Tibial nerve (tissue), 4 donors: Measurements from ENCODE around the gene MORN1. TPM values are rescaled to one million over a fixed set of nuclear protein-coding genes. Genes with fewer than 3 reads are reported as not detected.

Source experiments
- DNase-seq, 2 donors: peaks; one replicate each; pipeline ENCODE4 v3.0.0-alpha.2; 2019; ENCODE audit warnings: low spot score in 2 of 2
- H3K27ac ChIP-seq, 4 donors: fragments of 200-600 bp; sonication (generic) in 3 of 4; one replicate each; pipeline ENCODE4 v1.5.1; 2017 to 2019; ENCODE audit warnings: mild to moderate bottlenecking in 1 of 4
- H3K27me3 ChIP-seq, 2 donors: fragments of 200-600 bp; sonication (generic) in 1 of 2; one replicate each; pipeline versions ENCODE4 v1.5.1 to v1.6.0; 2017 to 2019
- H3K36me3 ChIP-seq, 3 donors: fragments of 200-600 bp; sonication (generic); one replicate each; pipeline ENCODE4 v1.5.1; 2018 to 2019
- H3K4me1 ChIP-seq, 4 donors: fragments of 200-600 bp; sonication (generic) in 3 of 4; one replicate each; pipeline ENCODE4 v1.5.1; 2017 to 2019
- H3K4me3 ChIP-seq, 4 donors: fragments of 200-600 bp; sonication (generic) in 3 of 4; one replicate each; pipeline ENCODE4 v1.5.1; 2017 to 2019; ENCODE audit warnings: mild to moderate bottlenecking in 1 of 4, moderate library complexity in 1 of 4
- H3K9me3 ChIP-seq, 4 donors: fragments of 200-600 bp; sonication (generic) in 3 of 4; one replicate each; pipeline ENCODE4 v1.5.1; 2017 to 2019
- EP300 ChIP-seq, 2 donors: sonication (generic); formaldehyde crosslinking; IDR thresholded peaks; one replicate each; pipeline ENCODE4 v1.6.1; 2017; ENCODE audit warnings: antibody characterized with exemption in 2 of 2, mild to moderate bottlenecking in 1 of 2
- POLR2A ChIP-seq, 2 donors: fragments of 450-650 bp; IDR thresholded peaks; one replicate each; pipeline ENCODE4 v1.6.1; 2017; ENCODE audit warnings: antibody characterized with exemption in 2 of 2, mild to moderate bottlenecking in 2 of 2, moderate library complexity in 2 of 2
- WGBS, 2 donors: methylation state at CpG; one replicate each; pipeline ENCODE4 v1.1.5; 2018; 5-methylcytosine and 5-hydroxymethylcytosine counted together
- total RNA-seq, 4 donors: library from RNA; depleted of rRNA; stranded (reverse); fragments of >200 nt; gene quantifications; one replicate each; pipeline ENCODE4 v1.1.0, GENCODE V29; 2016
- TF ChIP-seq, protein P1 (sequence below), 5 experiments: fragments of 200-600 bp in 3 of 5; fragments of 450-650 bp in 2 of 5; sonication (generic) in 3 of 5; IDR thresholded peaks; one replicate each; pipeline ENCODE4 v1.5.1; 2016 to 2019; ENCODE audit warnings: antibody characterized with exemption in 5 of 5, mild to moderate bottlenecking in 3 of 5, moderate library complexity in 2 of 5

Gene MORN1
- total RNA-seq, 4 donors from 2014 or later: 8.7 to 21.9 (median 16.1) TPM

DNA sequence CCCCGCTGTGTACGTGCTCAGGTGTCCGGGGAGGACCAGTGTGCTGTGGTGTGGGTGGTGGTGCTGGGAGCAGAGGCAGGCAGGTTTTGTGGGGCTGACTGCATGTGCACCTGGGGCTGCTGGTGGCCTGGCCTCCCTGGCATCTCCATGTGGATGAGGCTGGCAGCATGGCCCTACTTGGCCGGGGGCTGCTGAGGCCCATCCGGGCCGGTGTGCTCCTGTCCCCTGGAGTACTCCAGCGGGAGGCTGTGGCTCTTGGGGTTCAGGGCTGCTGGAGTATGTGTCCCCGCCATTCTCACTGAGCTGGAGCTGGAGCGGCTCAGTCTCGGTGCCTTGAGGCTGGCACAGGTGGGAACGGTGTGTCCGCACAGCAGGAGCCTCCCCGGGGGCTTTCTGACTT is 41.8 kb upstream of the MORN1 start:
- TF ChIP-seq EP300 (IDR thresholded peaks at IDR 0.05) (no peak), POLR2A (IDR thresholded peaks at IDR 0.05) (no peak)
- TF ChIP-seq, protein P1, sequence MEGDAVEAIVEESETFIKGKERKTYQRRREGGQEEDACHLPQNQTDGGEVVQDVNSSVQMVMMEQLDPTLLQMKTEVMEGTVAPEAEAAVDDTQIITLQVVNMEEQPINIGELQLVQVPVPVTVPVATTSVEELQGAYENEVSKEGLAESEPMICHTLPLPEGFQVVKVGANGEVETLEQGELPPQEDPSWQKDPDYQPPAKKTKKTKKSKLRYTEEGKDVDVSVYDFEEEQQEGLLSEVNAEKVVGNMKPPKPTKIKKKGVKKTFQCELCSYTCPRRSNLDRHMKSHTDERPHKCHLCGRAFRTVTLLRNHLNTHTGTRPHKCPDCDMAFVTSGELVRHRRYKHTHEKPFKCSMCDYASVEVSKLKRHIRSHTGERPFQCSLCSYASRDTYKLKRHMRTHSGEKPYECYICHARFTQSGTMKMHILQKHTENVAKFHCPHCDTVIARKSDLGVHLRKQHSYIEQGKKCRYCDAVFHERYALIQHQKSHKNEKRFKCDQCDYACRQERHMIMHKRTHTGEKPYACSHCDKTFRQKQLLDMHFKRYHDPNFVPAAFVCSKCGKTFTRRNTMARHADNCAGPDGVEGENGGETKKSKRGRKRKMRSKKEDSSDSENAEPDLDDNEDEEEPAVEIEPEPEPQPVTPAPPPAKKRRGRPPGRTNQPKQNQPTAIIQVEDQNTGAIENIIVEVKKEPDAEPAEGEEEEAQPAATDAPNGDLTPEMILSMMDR (IDR thresholded peaks at IDR 0.05): no peak
- Histone ChIP-seq H3K36me3 (no peaks in the 10 kb centered on the region), H3K9me3 (peaks cover 0 to 12% (median 0%) of the 10 kb centered on the region in 4 donors), H3K4me1 (no peaks in the 10 kb centered on the region), H3K4me3 (no peak overlapping the region), H3K27ac (no peak overlapping the region), H3K27me3 (peaks cover 0 to 83% of the 10 kb centered on the region in 2 donors)
- 63 to 76% methylated on average over 12 to 13 of the region's 13 CpGs for WGBS, 2 donors
- no peak for DNase-seq

- H3K4me3 ChIP-seq: no peak overlapping the region
- DNase-seq: no peak
- 2 to 15% methylated on average over 4 to 12 of the region's 16 CpGs for WGBS, 2 donors
- H3K27ac ChIP-seq: no peak overlapping the region
- peaks cover 0 to 12% (median 0%) of the 10 kb centered on the region in 4 donors for H3K9me3 ChIP-seq
- no peaks in the 10 kb centered on the region for H3K4me1 ChIP-seq
- no peaks in the 10 kb centered on the region for H3K36me3 ChIP-seq
- TF ChIP-seq POLR2A (IDR thresholded peaks at IDR 0.05): no peak
- TF ChIP-seq, protein P1 (IDR thresholded peaks at IDR 0.05): no peak
- no peak for TF ChIP-seq EP300 (IDR thresholded peaks at IDR 0.05)
- H3K27me3 ChIP-seq: peaks cover 0 to 89% of the 10 kb centered on the region in 2 donors
These were observed 41.1 kb upstream of the MORN1 start for GRCh38 chr1:2432441-2432844.

DNA sequence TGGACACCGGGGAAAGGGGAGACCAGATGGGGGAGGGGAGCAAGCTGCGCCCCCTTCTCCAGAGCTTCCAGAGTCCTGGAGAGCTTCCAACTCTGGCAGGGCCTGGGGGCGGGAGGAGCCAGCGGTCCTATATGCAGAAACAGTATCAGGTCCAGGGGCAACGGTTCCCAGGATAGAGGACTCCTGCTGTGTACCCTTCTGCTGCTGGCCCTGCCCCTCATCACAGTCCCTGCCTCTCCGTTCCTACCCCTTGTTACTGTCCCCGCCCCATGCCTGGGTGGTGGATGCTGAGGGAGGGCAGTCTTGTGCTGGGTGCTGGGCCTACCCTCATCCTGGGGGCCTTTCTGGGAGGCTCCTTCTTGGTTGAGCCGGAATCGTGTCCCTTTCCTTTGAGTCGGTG is 40.2 kb upstream of the MORN1 start:
- H3K9me3 ChIP-seq: peaks cover 0 to 12% (median 0%) of the 10 kb centered on the region in 4 donors
- no peak overlapping the region for H3K4me3 ChIP-seq
- no peak overlapping the region for H3K27ac ChIP-seq
- WGBS, 2 donors: 52 to 57% methylated on average over 7 to 9 of the region's 10 CpGs
- TF ChIP-seq EP300 (IDR thresholded peaks at IDR 0.05) (no peak), POLR2A (IDR thresholded peaks at IDR 0.05) (no peak)
- TF ChIP-seq, protein P1 (IDR thresholded peaks at IDR 0.05): no peak
- H3K36me3 ChIP-seq: no peaks in the 10 kb centered on the region
- peaks cover 0 to 89% of the 10 kb centered on the region in 2 donors for H3K27me3 ChIP-seq
- H3K4me1 ChIP-seq: no peaks in the 10 kb centered on the region
- no peak for DNase-seq

DNA sequence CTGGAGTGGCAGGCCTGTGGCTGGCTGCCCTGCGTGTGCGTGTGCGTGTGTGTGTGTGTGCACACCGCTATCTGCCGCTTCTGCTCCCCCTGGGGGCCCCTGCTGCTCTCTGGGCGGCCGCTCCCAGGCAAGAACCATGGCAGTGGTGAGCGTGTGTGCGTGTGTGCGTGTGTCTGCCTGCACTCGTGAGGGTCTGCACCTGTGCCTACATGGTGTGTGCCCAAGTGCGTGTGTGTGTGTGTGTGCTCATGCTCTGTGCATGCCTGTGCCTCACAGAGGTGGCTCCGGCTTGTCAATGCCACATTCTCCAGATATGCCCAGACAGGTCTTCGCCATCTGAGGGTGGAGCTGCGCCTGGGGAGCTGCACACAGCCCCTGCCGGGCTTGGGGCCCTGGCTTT is 39.7 kb upstream of the MORN1 start:
- Histone ChIP-seq H3K4me3 (no peak overlapping the region), H3K27me3 (peaks cover 0 to 92% of the 10 kb centered on the region in 2 donors), H3K9me3 (peaks cover 0 to 12% (median 0%) of the 10 kb centered on the region in 4 donors), H3K4me1 (no peaks in the 10 kb centered on the region), H3K27ac (no peak overlapping the region), H3K36me3 (no peaks in the 10 kb centered on the region)
- TF ChIP-seq, protein P1 (IDR thresholded peaks at IDR 0.05): no peak
- TF ChIP-seq EP300 (IDR thresholded peaks at IDR 0.05): no peak
- TF ChIP-seq POLR2A (IDR thresholded peaks at IDR 0.05): no peak
- 63 to 100% methylated on average over 2 to 16 of the region's 16 CpGs for WGBS, 2 donors
- no peak for DNase-seq

- Histone ChIP-seq H3K4me1 (no peaks in the 10 kb centered on the region), H3K36me3 (no peaks in the 10 kb centered on the region), H3K4me3 (no peak overlapping the region), H3K27ac (no peak overlapping the region), H3K9me3 (peaks cover 0 to 12% (median 0%) of the 10 kb centered on the region in 4 donors), H3K27me3 (peaks cover 0 to 96% of the 10 kb centered on the region in 2 donors)
- TF ChIP-seq, protein P1 (IDR thresholded peaks at IDR 0.05): no peak
- TF ChIP-seq EP300 (IDR thresholded peaks at IDR 0.05) (no peak), POLR2A (IDR thresholded peaks at IDR 0.05) (no peak)
- DNase-seq: no peak
- 70 to 72% methylated on average over 9 to 10 of the region's 10 CpGs for WGBS, 2 donors
These were observed 39.2 kb upstream of the MORN1 start for GRCh38 chr1:2430592-2430973.
